Pancreas (tissue), 10 donors: ENCODE results near the gene LIN7B. TPM values are rescaled to one million over a fixed set of nuclear protein-coding genes. Genes with fewer than 3 reads are reported as not detected.

Source experiments
- ATAC-seq, 4 donors: fragments of 200-7000 bp; cut with Tn5 transposase; one replicate each; pipeline versions ENCODE4 v1.8.0 to v1.9.1; 2020; ENCODE audit warnings: mild to moderate bottlenecking in 4 of 4, moderate library complexity in 4 of 4
- DNase-seq, 6 donors: peaks; one replicate each; pipeline ENCODE4 v3.0.0-alpha.2; 2020
- FAIRE-seq: peaks from 2 replicates; lab custom pipeline; 2012; peaks lifted over from hg19 to GRCh38; lab: Jason Lieb, UNC
- H3K27ac ChIP-seq, 4 donors: fragments of 200-600 bp; sonication (generic); 1 replicate in 3 of 4; 2 replicates in 1 of 4; pipeline versions ENCODE4 v1.5.0 to v1.8.0; 2020
- H3K27me3 ChIP-seq, 4 donors: fragments of 200-600 bp; one replicate each; pipeline ENCODE4 v1.8.0; 2021
- H3K36me3 ChIP-seq, 3 donors: fragments of 200-600 bp; sonication (generic) in 1 of 3; one replicate each; pipeline versions ENCODE4 v1.5.0 to v1.8.0; 2020 to 2021
- H3K4me1 ChIP-seq, 3 donors: fragments of 200-600 bp; one replicate each; pipeline ENCODE4 v1.8.0; 2021
- H3K4me3 ChIP-seq, 4 donors: fragments of 200-600 bp; sonication (generic) in 2 of 4; one replicate each; pipeline versions ENCODE4 v1.5.0 to v1.8.0; 2020 to 2021
- H3K9me3 ChIP-seq, 4 donors: fragments of 200-600 bp; one replicate each; pipeline ENCODE4 v1.8.0; 2021
- WGBS, 2 donors: extraction: QIAGEN DNeasy Blood & Tissue Kit; methylation state at CpG; one replicate each; pipeline ENCODE4 v1.1.7; 2013; 5-methylcytosine and 5-hydroxymethylcytosine counted together
- intact Hi-C, 3 donors: fragments of 100-400 bp; cut with DNase I; formaldehyde crosslinking; loops; one replicate each; pipeline versions ENCODE4 v1.11.1 to v1.14.2; 2022
- polyA plus RNA-seq, 2 donors: library from polyadenylated mRNA; stranded (reverse); fragments of 200-250 nt; gene quantifications; one replicate each; pipeline ENCODE4 v1.2.3, GENCODE V29; 2013
- total RNA-seq, 6 donors: library from RNA; stranded (reverse); fragmentation: NEBNext Ultra II Directional in 4 of 6; extraction: Animal tissue kit (Norgen Biotek cat#: 25700) in 4 of 6; gene quantifications; one replicate each; pipeline versions ENCODE4 v1.2.1 to v1.2.4, GENCODE V29; 2021 to 2023
- TF ChIP-seq, protein P1 (sequence below), 4 donors: fragments of 200-600 bp; sonication (generic) in 3 of 4; IDR thresholded peaks; one replicate each; pipeline versions ENCODE4 v1.5.0 to v1.8.0; 2021; ENCODE audit warnings: antibody characterized with exemption in 4 of 4
- donor health status: healthy with polysubstance abuse.
- donor health status: DM: no; HTN: no; CAD: no; lungs with moderate emphysema.
- donor health status: DM: no; HTN: no; CAD: no.
- donor health status: control.
- donor health status: control.
- donor health status: Bipolar disorder and iron deficiency.
- donor health status: DM: yes; HTN: yes; CAD: no.
- donor health status: DM: no; HTN: no; CAD: no.
- donor health status: DM: no; HTN: no; CAD: no.
- donor health status: DM: yes; HTN: yes; CAD: no.

Gene LIN7B
- total and polyA plus RNA-seq, 8 donors = 4.7 to 20.7 (median 5.7) TPM

DNA sequence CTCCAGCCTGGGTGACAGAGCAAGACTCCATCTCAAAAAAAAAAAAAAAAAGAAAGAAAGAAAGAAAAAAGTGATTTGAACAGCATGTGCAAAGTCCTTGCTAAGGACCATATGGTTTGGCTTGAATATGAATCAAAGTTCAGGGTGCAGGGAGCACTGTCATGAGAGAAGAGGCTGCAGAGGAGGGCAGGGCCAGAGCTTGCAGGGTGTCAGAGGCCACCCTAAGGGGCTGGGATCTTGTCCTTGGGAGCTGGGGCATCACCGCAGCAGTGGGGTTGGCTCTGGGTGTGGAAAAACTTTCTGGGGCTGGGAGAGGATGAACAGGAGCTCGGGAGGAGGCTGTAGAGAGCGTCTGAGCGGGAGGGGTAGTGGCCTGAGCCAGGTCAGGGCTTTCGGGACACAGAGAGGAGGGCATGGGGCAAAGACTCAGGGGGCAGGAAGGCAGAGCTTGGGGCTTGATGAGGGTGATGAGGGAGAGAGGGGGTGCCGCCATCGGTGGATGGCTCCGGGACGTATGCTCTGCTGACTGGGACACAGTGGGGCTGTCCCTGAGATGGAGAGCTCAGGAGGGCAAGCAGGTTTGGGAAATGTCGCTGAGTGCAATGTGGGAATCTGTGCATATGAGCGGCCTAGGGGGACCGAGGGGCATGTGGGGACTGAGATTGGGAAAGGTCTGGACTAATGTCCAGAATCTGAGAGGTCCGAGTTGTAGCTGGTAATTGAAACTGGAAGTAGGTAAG lies 46.5 kb downstream of the LIN7B start:
- Histone ChIP-seq H3K9me3 (no peaks in the 10 kb centered on the region), H3K27me3 (no peaks in the 10 kb centered on the region), H3K36me3 (no peaks in the 10 kb centered on the region), H3K4me1 (peaks cover 5 to 17% (median 12%) of the 10 kb centered on the region in 3 donors), H3K4me3 (no peak overlapping the region), H3K27ac (no peak overlapping the region)
- WGBS, 2 donors = 92 to 94% methylated on average over 13 of the region's 13 CpGs
- intact Hi-C loops = no loop called here
- no peak for DNase-seq
- no peak for ATAC-seq
- FAIRE-seq = no peak
- TF ChIP-seq, protein P1, sequence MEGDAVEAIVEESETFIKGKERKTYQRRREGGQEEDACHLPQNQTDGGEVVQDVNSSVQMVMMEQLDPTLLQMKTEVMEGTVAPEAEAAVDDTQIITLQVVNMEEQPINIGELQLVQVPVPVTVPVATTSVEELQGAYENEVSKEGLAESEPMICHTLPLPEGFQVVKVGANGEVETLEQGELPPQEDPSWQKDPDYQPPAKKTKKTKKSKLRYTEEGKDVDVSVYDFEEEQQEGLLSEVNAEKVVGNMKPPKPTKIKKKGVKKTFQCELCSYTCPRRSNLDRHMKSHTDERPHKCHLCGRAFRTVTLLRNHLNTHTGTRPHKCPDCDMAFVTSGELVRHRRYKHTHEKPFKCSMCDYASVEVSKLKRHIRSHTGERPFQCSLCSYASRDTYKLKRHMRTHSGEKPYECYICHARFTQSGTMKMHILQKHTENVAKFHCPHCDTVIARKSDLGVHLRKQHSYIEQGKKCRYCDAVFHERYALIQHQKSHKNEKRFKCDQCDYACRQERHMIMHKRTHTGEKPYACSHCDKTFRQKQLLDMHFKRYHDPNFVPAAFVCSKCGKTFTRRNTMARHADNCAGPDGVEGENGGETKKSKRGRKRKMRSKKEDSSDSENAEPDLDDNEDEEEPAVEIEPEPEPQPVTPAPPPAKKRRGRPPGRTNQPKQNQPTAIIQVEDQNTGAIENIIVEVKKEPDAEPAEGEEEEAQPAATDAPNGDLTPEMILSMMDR (IDR thresholded peaks at IDR 0.05) = no peak

DNA sequence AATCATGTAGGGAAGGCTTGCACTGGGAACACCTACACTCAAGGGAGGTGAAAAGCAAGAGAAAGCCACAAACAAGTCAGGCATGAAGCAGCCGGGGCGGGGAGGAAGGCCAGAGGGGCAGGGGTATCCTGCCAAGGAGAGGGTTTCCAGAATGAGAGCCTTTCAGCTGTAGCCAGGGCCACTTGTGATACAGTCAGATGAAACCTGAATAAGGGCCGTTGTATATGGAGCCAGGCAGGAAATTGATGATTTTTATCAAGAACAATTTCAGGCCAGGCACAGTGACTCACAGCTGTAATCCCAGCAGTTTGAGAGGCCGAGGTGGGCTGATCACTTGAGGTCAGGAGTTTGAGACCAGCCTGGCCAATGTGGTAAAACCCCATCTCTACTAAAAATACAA lies 47.8 kb downstream of the LIN7B start:
- H3K4me1 ChIP-seq = peaks cover 7 to 18% (median 14%) of the 10 kb centered on the region in 3 donors
- no peak overlapping the region for H3K27ac ChIP-seq
- TF ChIP-seq, protein P1 (IDR thresholded peaks at IDR 0.05) = no peak
- H3K27me3 ChIP-seq = no peaks in the 10 kb centered on the region
- 86 to 89% methylated on average over 4 of the region's 4 CpGs for WGBS, 2 donors
- DNase-seq = no peak
- no peak overlapping the region for H3K4me3 ChIP-seq
- no peak for FAIRE-seq
- intact Hi-C loops = no loop called here
- no peaks in the 10 kb centered on the region for H3K36me3 ChIP-seq
- ATAC-seq = no peak
- H3K9me3 ChIP-seq = no peaks in the 10 kb centered on the region

DNA sequence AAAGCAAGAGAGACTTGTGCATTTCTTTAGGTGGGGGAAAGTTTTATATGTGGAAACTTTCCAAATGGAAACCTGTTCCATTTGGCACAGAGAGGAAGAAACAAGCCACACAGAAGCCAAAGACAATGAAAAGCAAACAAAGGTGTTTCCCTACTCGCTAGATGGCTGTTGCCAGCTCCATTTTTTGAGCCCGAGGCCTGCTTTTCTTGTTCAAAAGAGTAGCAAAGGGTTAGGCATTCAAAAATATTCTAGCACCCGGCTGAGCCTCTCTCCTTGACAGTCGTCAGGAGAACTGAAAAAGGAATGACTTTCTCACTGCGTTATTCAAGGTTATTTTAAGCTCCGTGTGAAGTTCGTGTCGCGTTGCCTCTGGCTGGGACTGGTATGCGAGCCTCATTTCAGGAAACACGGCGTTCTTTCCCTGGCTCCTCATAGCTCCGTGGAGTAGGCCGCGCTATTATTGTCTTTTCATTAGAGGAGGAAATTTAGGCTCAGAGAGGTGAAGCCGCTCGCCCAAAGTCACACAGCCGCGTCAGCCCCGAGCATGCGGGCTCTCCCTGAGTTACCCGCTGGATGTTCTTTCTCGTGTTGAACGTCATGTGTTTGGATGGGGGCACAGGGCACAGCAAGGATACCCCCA lies 51.1 kb downstream of the LIN7B start:
- WGBS, 2 donors = 41 to 44% methylated on average over 24 of the region's 24 CpGs
- no peak overlapping the region for H3K4me3 ChIP-seq
- H3K4me1 ChIP-seq = peaks cover 7 to 12% (median 8%) of the 10 kb centered on the region in 3 donors
- intact Hi-C loops = no loop called here
- TF ChIP-seq, protein P1 (IDR thresholded peaks at IDR 0.05) = no peak
- DNase-seq (peak in 2 of 6 donors; percentile 31 to 35), ATAC-seq (peak; percentile 68 to 88 (median 82)), FAIRE-seq (no peak)
- H3K9me3 ChIP-seq = no peaks in the 10 kb centered on the region
- peak overlapping the region; percentile 33 to 79 (median 70) for H3K27ac ChIP-seq
- H3K27me3 ChIP-seq = no peaks in the 10 kb centered on the region
- no peaks in the 10 kb centered on the region for H3K36me3 ChIP-seq

DNA sequence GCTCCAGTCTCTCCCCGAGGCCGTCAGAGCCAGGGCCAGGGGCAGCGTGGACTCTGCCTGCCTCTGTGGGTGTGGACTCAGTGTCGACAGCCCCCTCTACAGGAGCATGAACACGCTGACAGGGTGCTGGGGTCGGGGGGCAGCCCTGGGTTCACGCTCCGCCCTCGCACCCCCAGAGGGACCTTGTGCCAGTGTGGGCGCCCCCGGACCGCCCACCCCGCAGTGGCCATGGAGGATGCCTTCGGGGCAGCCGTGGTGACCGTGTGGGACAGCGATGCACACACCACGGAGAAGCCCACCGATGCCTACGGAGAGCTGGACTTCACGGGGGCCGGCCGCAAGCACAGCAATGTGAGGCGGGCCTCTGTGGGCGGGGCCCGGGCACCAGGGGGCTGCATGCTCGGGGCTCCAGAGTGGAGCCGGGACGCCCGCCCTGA lies 51.7 kb downstream of the LIN7B start:
- 77% methylated on average over 28 to 30 of the region's 30 CpGs for WGBS, 2 donors
- DNase-seq = no peak
- H3K27ac ChIP-seq = peak overlapping the region in 3 of 4 donors; percentile 63 to 79 (median 77)

More for the DNA sequence above, 51.7 kb downstream of the LIN7B start:
- no peaks in the 10 kb centered on the region for H3K27me3 ChIP-seq
- no peak overlapping the region for H3K4me3 ChIP-seq
- intact Hi-C loops = no loop called here
- TF ChIP-seq, protein P1 (IDR thresholded peaks at IDR 0.05) = no peak
- peak in 2 of 4 donors; percentile 7 to 20 for ATAC-seq
- H3K9me3 ChIP-seq = no peaks in the 10 kb centered on the region
- peaks cover 7 to 12% (median 8%) of the 10 kb centered on the region in 3 donors for H3K4me1 ChIP-seq
- no peaks in the 10 kb centered on the region for H3K36me3 ChIP-seq
- no peak for FAIRE-seq
